AG08396 (cell line): ENCODE data around the gene ELOVL3.
"Not testable (repeated sequence)": the region's sequence is repeated elsewhere in the genome, so short reads cannot be mapped to it uniquely, and the experiment has no call there.

Source experiments
- DNase-seq: peaks from one replicate; pipeline ENCODE4 v3.0.0; 2012; ENCODE audit warnings: low spot score, mixed read lengths

ELOVL3 gene

GRCh38 chr10:102225646-102226541 is at the start of gene ELOVL3:
ELOVL3 (plus strand) TSS chr10:102226299; CDS start chr10:102226549, 250 bp downstream.
- DNase-seq = peak; percentile 98

- no peak for DNase-seq
Measured at GRCh38 chr10:102184606-102185005, 41.5 kb upstream of the ELOVL3 start.

- DNase-seq = no peak
Measured at GRCh38 chr10:102185272-102185671, 40.8 kb upstream of the ELOVL3 start.

- no peak for DNase-seq
Measured at GRCh38 chr10:102185811-102186527, 40.1 kb upstream of the ELOVL3 start.

GRCh38 chr10:102188298-102188940 is 37.7 kb upstream of the ELOVL3 start:
- no peak for DNase-seq

GRCh38 chr10:102188941-102189898 is 36.9 kb upstream of the ELOVL3 start:
- not testable (repeated sequence) for DNase-seq

GRCh38 chr10:102191956-102192355 is 34.1 kb upstream of the ELOVL3 start:
- DNase-seq = no peak

- DNase-seq = no peak
Measured at GRCh38 chr10:102195296-102195870, 30.7 kb upstream of the ELOVL3 start.

- DNase-seq = no peak
Measured at GRCh38 chr10:102196893-102197292, 29.2 kb upstream of the ELOVL3 start.

- no peak for DNase-seq
Measured at GRCh38 chr10:102198027-102198426, 28.1 kb upstream of the ELOVL3 start.

- DNase-seq = no peak
Measured at GRCh38 chr10:102200751-102201640, 25.1 kb upstream of the ELOVL3 start.

- no peak for DNase-seq
Measured at GRCh38 chr10:102202386-102202785, 23.7 kb upstream of the ELOVL3 start.

- DNase-seq = peak; percentile 37
Measured at GRCh38 chr10:102208311-102209035, 17.6 kb upstream of the ELOVL3 start.

GRCh38 chr10:102211615-102212299 is 14.3 kb upstream of the ELOVL3 start:
- DNase-seq = no peak

- not testable (repeated sequence) for DNase-seq
Measured at GRCh38 chr10:102213599-102213998, 12.5 kb upstream of the ELOVL3 start.

GRCh38 chr10:102219370-102219769 is 6.7 kb upstream of the ELOVL3 start:
- no peak for DNase-seq

- no peak for DNase-seq
Measured at GRCh38 chr10:102220612-102221011, 5.5 kb upstream of the ELOVL3 start.

- DNase-seq = no peak
Measured at GRCh38 chr10:102222797-102223196, 3.3 kb upstream of the ELOVL3 start.

- DNase-seq = no peak
Measured at GRCh38 chr10:102226542-102226870, 407 bp downstream of the ELOVL3 start.
